Osteoblast (primary cell): ENCODE measurements around the gene COG5. TPM values are rescaled to one million over a fixed set of nuclear protein-coding genes. Genes with fewer than 3 reads are reported as not detected.

Experiments
- DNase-seq: peaks from one replicate; pipeline ENCODE4 v3.0.0; 2011; ENCODE audit warnings: low spot score, mixed read lengths; ENCODE audit not compliant: insufficient read length; ENCODE audit errors: missing footprints
- H2AFZ ChIP-seq: 2 replicates; pipeline ENCODE4 v1.6.0; 2011; ENCODE audit warnings: mild to moderate bottlenecking, low read length
- H3K27ac ChIP-seq: 2 replicates; pipeline ENCODE4 v1.5.1; 2011; ENCODE audit warnings: mild to moderate bottlenecking, low read depth, low read length, moderate library complexity
- H3K27me3 ChIP-seq: 2 replicates; pipeline ENCODE4 v1.6.0; 2012; ENCODE audit warnings: mild to moderate bottlenecking, control low read depth, inconsistent platforms, low read length, moderate library complexity; ENCODE audit not compliant: insufficient read depth
- H3K36me3 ChIP-seq: 2 replicates; pipeline ENCODE4 v1.5.1; 2011; ENCODE audit warnings: mild to moderate bottlenecking, low read length, control low read depth, moderate library complexity; ENCODE audit not compliant: insufficient read depth
- H3K4me1 ChIP-seq: 2 replicates; pipeline ENCODE4 v1.5.1; 2011; ENCODE audit warnings: mild to moderate bottlenecking, low read length, control low read depth, moderate library complexity; ENCODE audit not compliant: insufficient read depth
- H3K4me2 ChIP-seq: 2 replicates; pipeline ENCODE4 v1.6.0; 2011; ENCODE audit warnings: mild to moderate bottlenecking, low read length; ENCODE audit not compliant: insufficient read depth
- H3K4me3 ChIP-seq: fragments of 200-600 bp; sonication (generic); 3 replicates; pipeline ENCODE4 v1.5.1; 2012; ENCODE audit warnings: mild to moderate bottlenecking, low read length, inconsistent platforms; ENCODE audit not compliant: insufficient read depth
- H3K79me2 ChIP-seq: 2 replicates; pipeline ENCODE4 v1.6.0; 2012; ENCODE audit warnings: mild to moderate bottlenecking, low read length, control low read depth, inconsistent platforms; ENCODE audit not compliant: insufficient read depth
- H3K9me3 ChIP-seq: 2 replicates; pipeline ENCODE4 v1.5.1; 2011; ENCODE audit warnings: low read depth, low read length, control low read depth
- H4K20me1 ChIP-seq: 2 replicates; pipeline ENCODE4 v1.6.0; 2012; ENCODE audit warnings: mild to moderate bottlenecking, low read length, control low read depth; ENCODE audit not compliant: insufficient read depth
- total RNA-seq: library from RNA; depleted of rRNA; stranded (reverse); fragments of >200 nt; gene quantifications from 2 replicates; pipeline ENCODE4 v1.2.3, GENCODE V29; 2012
- TF ChIP-seq, protein P1 (sequence below): IDR thresholded peaks from 2 replicates; pipeline ENCODE4 v1.5.1; 2011; ENCODE audit warnings: mild to moderate bottlenecking, low read depth, low read length, moderate library complexity; ENCODE audit errors: extremely low read depth

The COG5 gene
- total RNA-seq, 1 donor = 29.7 TPM

DNA sequence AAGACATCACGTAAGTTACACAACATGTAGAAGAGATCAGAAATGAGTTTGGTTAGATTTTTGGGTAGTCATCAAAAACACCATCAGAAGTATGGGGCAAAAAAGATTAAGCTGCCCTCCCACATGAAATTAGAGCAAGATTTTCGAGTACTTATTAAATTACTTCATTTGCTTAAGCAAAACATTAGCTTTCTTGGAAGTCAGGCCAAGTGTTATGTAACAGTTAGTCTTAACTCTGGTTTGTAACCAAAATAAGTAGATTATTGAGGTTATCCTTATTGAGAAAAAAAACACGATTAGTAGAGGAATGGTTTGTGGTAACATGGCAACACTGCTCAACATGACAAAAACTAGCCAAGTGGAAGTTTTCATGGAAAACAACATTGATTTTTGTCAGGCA, 357.0 kb downstream of the COG5 start:
- TF ChIP-seq, protein P1, sequence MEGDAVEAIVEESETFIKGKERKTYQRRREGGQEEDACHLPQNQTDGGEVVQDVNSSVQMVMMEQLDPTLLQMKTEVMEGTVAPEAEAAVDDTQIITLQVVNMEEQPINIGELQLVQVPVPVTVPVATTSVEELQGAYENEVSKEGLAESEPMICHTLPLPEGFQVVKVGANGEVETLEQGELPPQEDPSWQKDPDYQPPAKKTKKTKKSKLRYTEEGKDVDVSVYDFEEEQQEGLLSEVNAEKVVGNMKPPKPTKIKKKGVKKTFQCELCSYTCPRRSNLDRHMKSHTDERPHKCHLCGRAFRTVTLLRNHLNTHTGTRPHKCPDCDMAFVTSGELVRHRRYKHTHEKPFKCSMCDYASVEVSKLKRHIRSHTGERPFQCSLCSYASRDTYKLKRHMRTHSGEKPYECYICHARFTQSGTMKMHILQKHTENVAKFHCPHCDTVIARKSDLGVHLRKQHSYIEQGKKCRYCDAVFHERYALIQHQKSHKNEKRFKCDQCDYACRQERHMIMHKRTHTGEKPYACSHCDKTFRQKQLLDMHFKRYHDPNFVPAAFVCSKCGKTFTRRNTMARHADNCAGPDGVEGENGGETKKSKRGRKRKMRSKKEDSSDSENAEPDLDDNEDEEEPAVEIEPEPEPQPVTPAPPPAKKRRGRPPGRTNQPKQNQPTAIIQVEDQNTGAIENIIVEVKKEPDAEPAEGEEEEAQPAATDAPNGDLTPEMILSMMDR = no peak
- Histone ChIP-seq H3K9me3 (no peaks in the 10 kb centered on the region), H3K4me2 (no peak overlapping the region), H3K27me3 (no peaks in the 10 kb centered on the region), H3K79me2 (no peaks in the 10 kb centered on the region), H3K4me3 (no peak overlapping the region), H3K27ac (no peak overlapping the region), H3K4me1 (peaks cover 11% of the 10 kb centered on the region), H4K20me1 (no peaks in the 10 kb centered on the region), H2AFZ (no peak overlapping the region), H3K36me3 (peaks cover 22% of the 10 kb centered on the region)
- DNase-seq = no peak

DNA sequence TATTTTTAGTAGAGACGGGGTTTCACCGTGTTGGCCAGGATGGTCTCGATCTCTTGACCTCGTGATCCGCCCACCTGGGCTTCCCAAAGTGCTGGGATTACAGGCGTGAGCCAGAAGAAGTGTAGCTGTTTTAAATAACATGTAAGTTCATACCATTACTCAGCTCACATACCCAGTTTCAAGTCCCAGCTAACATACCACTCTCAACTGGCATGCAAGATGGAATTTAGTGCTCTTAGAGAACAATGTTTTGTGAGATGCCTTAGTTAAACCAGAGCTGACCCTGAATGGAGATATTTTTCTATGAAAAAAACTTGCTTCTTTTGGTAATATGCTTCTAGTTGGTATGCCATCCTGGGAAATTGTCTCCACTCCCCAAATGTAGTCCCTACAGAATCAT, 357.6 kb downstream of the COG5 start:
- Histone ChIP-seq H2AFZ (no peak overlapping the region), H3K4me1 (peaks cover 11% of the 10 kb centered on the region), H3K27me3 (no peaks in the 10 kb centered on the region), H3K79me2 (no peaks in the 10 kb centered on the region), H3K36me3 (peaks cover 26% of the 10 kb centered on the region), H3K27ac (no peak overlapping the region), H3K4me2 (no peak overlapping the region), H3K9me3 (no peaks in the 10 kb centered on the region), H3K4me3 (no peak overlapping the region), H4K20me1 (no peaks in the 10 kb centered on the region)
- DNase-seq = no peak
- TF ChIP-seq, protein P1 = no peak

DNA sequence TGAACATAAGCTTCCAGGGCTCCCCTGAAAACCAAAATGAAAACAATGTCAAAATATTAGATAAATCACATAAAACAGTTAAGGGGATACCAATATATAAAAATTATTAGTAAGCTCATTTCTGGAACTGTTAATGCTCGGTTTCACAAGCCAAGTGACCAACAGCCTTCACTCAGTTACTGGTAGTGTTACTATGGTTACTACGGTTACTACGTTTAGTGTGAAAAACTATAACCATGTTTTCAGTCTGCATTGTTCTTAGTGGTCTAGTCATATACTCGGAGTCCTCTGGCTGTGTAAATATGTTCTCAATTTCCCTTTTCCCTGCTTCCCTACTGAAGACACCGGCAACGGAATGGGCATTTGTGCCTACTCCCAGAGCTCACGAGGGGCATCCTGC, 360.1 kb downstream of the COG5 start:
- Histone ChIP-seq H3K4me1 (peaks cover 11% of the 10 kb centered on the region), H3K79me2 (no peaks in the 10 kb centered on the region), H3K36me3 (peaks cover 38% of the 10 kb centered on the region), H2AFZ (no peak overlapping the region), H3K27me3 (no peaks in the 10 kb centered on the region), H3K27ac (no peak overlapping the region), H3K4me2 (no peak overlapping the region), H4K20me1 (no peaks in the 10 kb centered on the region), H3K4me3 (no peak overlapping the region), H3K9me3 (no peaks in the 10 kb centered on the region)
- TF ChIP-seq, protein P1 = no peak
- DNase-seq = no peak

DNA sequence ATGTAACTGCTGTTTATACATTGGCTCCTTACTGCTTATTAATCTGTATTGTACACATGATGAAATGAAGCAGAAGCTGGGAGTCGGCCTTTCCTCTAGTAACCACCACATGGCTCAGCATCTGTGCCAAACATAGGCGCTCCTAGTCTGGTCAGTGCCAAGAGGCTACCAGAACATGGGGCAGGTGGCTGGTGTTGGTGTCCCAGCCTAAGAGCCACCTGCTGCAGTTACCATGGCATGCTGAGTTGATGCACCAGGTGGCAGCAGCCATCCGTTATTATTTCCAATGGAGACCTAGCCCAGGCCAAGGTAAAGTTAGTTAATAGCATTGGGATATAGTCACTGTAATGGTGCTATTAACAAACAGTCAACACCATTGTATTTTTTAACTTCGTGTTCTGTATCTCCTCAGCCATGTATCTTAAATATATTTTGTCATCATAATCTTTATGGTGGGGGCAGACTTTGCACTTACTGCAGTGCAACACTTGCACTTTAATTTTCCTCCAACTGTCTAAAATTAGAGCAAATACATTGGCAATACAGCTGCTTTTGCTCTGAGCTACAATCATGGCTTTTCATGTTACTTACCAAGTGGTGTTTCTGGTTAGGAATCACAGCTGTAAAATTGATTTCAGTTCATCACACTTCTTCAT, 361.8 kb downstream of the COG5 start:
- H3K4me3 ChIP-seq = no peak overlapping the region
- H3K4me1 ChIP-seq = no peaks in the 10 kb centered on the region
- no peak overlapping the region for H3K27ac ChIP-seq
- H3K79me2 ChIP-seq = no peaks in the 10 kb centered on the region
- no peaks in the 10 kb centered on the region for H3K27me3 ChIP-seq
- no peaks in the 10 kb centered on the region for H3K9me3 ChIP-seq
- H3K36me3 ChIP-seq = peaks cover 41% of the 10 kb centered on the region
- no peak overlapping the region for H2AFZ ChIP-seq
- no peaks in the 10 kb centered on the region for H4K20me1 ChIP-seq
- TF ChIP-seq, protein P1 = peak; percentile 54
- DNase-seq = peak; percentile 87
- H3K4me2 ChIP-seq = no peak overlapping the region
